ENCODE measurements around the gene RGS9. TPM values are rescaled to one million over a fixed set of nuclear protein-coding genes. Genes with fewer than 3 reads are reported as not detected.

Gene RGS9
- total RNA-seq, 1 experiment from 2014 or later = 8.6 TPM

DNA sequence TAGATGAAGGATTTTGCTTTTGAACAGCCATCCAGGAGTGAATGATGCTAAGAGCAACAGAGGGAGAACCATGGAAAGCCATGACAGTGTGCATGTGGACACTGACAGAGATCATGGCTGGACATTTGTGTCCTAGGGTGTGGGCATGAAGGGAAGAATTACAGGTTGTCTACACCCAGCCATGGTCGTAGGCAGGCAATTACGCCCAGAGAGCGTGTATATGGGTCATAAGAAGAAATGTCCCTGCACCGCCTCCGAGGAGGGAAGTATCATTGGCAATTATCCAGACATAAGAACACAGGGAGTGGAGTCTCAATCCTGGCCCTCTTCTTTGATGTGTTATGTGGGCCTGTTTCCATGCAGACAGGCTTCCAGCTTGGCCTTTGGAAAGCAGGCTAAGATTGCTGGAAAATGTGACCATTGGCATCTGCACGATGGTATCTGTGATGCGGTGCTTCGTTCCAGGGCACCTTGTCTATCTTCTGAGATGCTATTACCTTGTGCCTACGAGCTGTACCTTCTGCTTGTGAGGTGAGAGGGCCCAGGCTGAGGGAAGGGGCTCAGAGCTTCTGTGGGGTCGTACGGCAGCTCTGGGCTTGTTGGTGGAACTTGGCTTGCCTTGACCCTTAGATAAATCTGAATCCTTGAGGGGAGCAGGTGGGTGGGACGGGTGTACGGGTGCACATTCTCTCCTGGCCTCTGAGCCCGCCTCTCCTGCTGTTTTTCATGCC, 19.8 kb downstream of the RGS9 start:
- Histone ChIP-seq H3K4me1 (ENCODE audit: control insufficient read depth in 1 of 2, insufficient read depth in 2 of 2, low read length in 2 of 2) (no peaks in the 10 kb centered on the region), H3K79me2 (ENCODE audit: insufficient read depth, low read length) (no peaks in the 10 kb centered on the region), H3K27ac (ENCODE audit: low read depth, low read length) (no peak overlapping the region), H3K4me3 (replicated peaks in 1 of 2; ENCODE audit: low read depth in 1 of 2, low read length in 2 of 2) (no peak overlapping the region), H3K4me2 (ENCODE audit: low read length) (no peak overlapping the region), H2AFZ (ENCODE audit: low read depth, low read length, poor library complexity, severe bottlenecking) (no peak overlapping the region), H4K20me1 (ENCODE audit: insufficient read depth) (no peaks in the 10 kb centered on the region), H3K9me2 (ENCODE audit: insufficient read depth) (no peaks in the 10 kb centered on the region), H3K9ac (ENCODE audit: low read length) (no peak overlapping the region), H3K36me3 (ENCODE audit: control insufficient read depth in 1 of 2, insufficient read depth in 2 of 2, low read length in 2 of 2) (no peaks in the 10 kb centered on the region), H3K9me3 (ENCODE audit: control insufficient read depth in 1 of 2, insufficient read depth in 1 of 2, low read depth in 1 of 2, low read length in 2 of 2) (no peaks in the 10 kb centered on the region), H3K27me3 (ENCODE audit: insufficient read depth, low read length) (no peaks in the 10 kb centered on the region; the same call in 1 of the 2 replicates)
- DNase-seq (ENCODE audit: low read depth, low spot score) (no peak), ATAC-seq (no peak)
- CTCF ChIA-PET = interaction anchor here (1.5 kb wide), 1 partner anchor 20 kb away, joined by 5 read pairs; the partner anchor contains the start of gene RGS9
- no TSS peak for BruUV-seq (replicated peaks)
- no peak for TF ChIP-seq SP1 (IDR thresholded peaks at IDR 0.05; ENCODE audit: low read depth)
- no peak for TF ChIP-seq FOSL1 (IDR thresholded peaks at IDR 0.05; ENCODE audit: low read depth)
- no peak for TF ChIP-seq SRF (IDR thresholded peaks at IDR 0.05; ENCODE audit: low read depth)
- TF ChIP-seq, protein P1, sequence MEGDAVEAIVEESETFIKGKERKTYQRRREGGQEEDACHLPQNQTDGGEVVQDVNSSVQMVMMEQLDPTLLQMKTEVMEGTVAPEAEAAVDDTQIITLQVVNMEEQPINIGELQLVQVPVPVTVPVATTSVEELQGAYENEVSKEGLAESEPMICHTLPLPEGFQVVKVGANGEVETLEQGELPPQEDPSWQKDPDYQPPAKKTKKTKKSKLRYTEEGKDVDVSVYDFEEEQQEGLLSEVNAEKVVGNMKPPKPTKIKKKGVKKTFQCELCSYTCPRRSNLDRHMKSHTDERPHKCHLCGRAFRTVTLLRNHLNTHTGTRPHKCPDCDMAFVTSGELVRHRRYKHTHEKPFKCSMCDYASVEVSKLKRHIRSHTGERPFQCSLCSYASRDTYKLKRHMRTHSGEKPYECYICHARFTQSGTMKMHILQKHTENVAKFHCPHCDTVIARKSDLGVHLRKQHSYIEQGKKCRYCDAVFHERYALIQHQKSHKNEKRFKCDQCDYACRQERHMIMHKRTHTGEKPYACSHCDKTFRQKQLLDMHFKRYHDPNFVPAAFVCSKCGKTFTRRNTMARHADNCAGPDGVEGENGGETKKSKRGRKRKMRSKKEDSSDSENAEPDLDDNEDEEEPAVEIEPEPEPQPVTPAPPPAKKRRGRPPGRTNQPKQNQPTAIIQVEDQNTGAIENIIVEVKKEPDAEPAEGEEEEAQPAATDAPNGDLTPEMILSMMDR (IDR thresholded peaks at IDR 0.05 in 2 of 3, conservative IDR thresholded peaks at IDR 0.05 in 1 of 3; ENCODE audit: borderline replicate concordance in 1 of 3, insufficient read depth in 1 of 3, low read depth in 2 of 3, low read length in 2 of 3) = no peak
- POLR2A ChIA-PET = no interaction called here
- intact Hi-C loops (cut with micrococcal nuclease) = no loop called here
- RAD21 ChIA-PET (ENCODE audit: low non-redundant PET in 1 of 2, low total read pairs in 2 of 2, uncharacterized antibody in 2 of 2, unreplicated experiment in 2 of 2) = no interaction called here

DNA sequence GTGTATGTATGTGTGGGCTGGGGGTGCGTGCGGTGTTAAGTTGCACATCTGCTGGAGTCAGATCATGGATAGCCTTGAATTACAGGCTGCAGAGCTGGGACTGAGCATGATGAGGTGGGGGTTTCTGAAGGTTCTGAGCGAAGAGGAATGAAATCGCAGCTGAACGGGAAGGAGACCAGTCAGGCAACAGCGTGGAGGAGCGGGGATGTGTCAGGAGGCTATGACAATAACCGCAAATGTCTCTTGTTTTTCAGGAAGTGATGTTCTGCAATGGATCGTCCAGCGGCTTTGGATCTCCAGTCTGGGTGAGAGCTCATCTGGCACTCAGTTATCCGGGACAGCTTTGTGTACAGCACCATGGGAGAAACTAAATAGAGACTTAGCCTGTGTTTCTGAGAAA, 20.9 kb downstream of the RGS9 start:
- intact Hi-C loops (cut with micrococcal nuclease) = no loop called here
- no peak for ATAC-seq
- ChIA-PET CTCF (no interaction called here), RAD21 (ENCODE audit: low non-redundant PET in 1 of 2, low total read pairs in 2 of 2, uncharacterized antibody in 2 of 2, unreplicated experiment in 2 of 2) (no interaction called here), POLR2A (no interaction called here)
- H3K9me2 ChIP-seq (ENCODE audit: insufficient read depth) = no peaks in the 10 kb centered on the region
- H3K4me3 ChIP-seq (replicated peaks in 1 of 2; ENCODE audit: low read depth in 1 of 2, low read length in 2 of 2) = no peak overlapping the region
- H2AFZ ChIP-seq (ENCODE audit: low read depth, low read length, poor library complexity, severe bottlenecking) = no peak overlapping the region
- no peak overlapping the region for H3K9ac ChIP-seq (ENCODE audit: low read length)
- H3K4me2 ChIP-seq (ENCODE audit: low read length) = no peak overlapping the region
- DNase-seq (ENCODE audit: low read depth, low spot score) = no peak
- H3K79me2 ChIP-seq (ENCODE audit: insufficient read depth, low read length) = no peaks in the 10 kb centered on the region
- no peak overlapping the region for H3K27ac ChIP-seq (ENCODE audit: low read depth, low read length)
- no peaks in the 10 kb centered on the region for H3K9me3 ChIP-seq (ENCODE audit: control insufficient read depth in 1 of 2, insufficient read depth in 1 of 2, low read depth in 1 of 2, low read length in 2 of 2)
- no peaks in the 10 kb centered on the region for H4K20me1 ChIP-seq (ENCODE audit: insufficient read depth)
- TF ChIP-seq SP1 (IDR thresholded peaks at IDR 0.05; ENCODE audit: low read depth) = no peak
- TF ChIP-seq FOSL1 (IDR thresholded peaks at IDR 0.05; ENCODE audit: low read depth) = no peak
- BruUV-seq (replicated peaks) = no TSS peak
- no peaks in the 10 kb centered on the region for H3K36me3 ChIP-seq (ENCODE audit: control insufficient read depth in 1 of 2, insufficient read depth in 2 of 2, low read length in 2 of 2)
- no peaks in the 10 kb centered on the region for H3K4me1 ChIP-seq (ENCODE audit: control insufficient read depth in 1 of 2, insufficient read depth in 2 of 2, low read length in 2 of 2)
- H3K27me3 ChIP-seq (ENCODE audit: insufficient read depth, low read length) = no peaks in the 10 kb centered on the region
